Sigmoid colon (tissue), 7 donors: ENCODE results near the gene CCL11. TPM values are rescaled to one million over a fixed set of nuclear protein-coding genes. Genes with fewer than 3 reads are reported as not detected.
"Not testable (repeated sequence)": the region's sequence is repeated elsewhere in the genome, so short reads cannot be mapped to it uniquely, and the experiment has no call there.

Experiments used
- DNase-seq: peaks from one replicate; pipeline ENCODE4 v3.0.0-alpha.2; 2019
- H3K27ac ChIP-seq, 4 donors: fragments of 200-600 bp; sonication (generic); one replicate each; pipeline ENCODE4 v1.5.1; 2016 to 2019; ENCODE audit warnings: mild to moderate bottlenecking in 1 of 4
- H3K27me3 ChIP-seq, 3 donors: fragments of 200-600 bp; sonication (generic); one replicate each; pipeline ENCODE4 v1.5.1; 2019; ENCODE audit warnings: mild to moderate bottlenecking in 1 of 3
- H3K36me3 ChIP-seq, 4 donors: fragments of 200-600 bp; sonication (generic); one replicate each; pipeline ENCODE4 v1.5.1; 2016 to 2019
- H3K4me1 ChIP-seq, 4 donors: fragments of 200-600 bp; sonication (generic); one replicate each; pipeline ENCODE4 v1.5.1; 2017 to 2019
- H3K4me3 ChIP-seq, 4 donors: fragments of 200-600 bp; sonication (generic); one replicate each; pipeline ENCODE4 v1.5.1; 2017 to 2019; ENCODE audit warnings: mild to moderate bottlenecking in 2 of 4, moderate library complexity in 1 of 4
- H3K9me3 ChIP-seq, 4 donors: fragments of 200-600 bp in 3 of 4; sonication (generic) in 3 of 4; one replicate each; pipeline versions ENCODE4 v1.5.1 to v1.6.1; 2013 to 2019
- CTCF ChIP-seq, 4 experiments: fragments of 450-650 bp in 3 of 4; fragments of 200-600 bp in 1 of 4; IDR thresholded peaks; one replicate each; pipeline ENCODE4 v1.5.1; 2016 to 2019; ENCODE audit warnings: antibody characterized with exemption in 4 of 4, mild to moderate bottlenecking in 3 of 4, moderate library complexity in 2 of 4
- EP300 ChIP-seq, 4 donors: sonication (generic); formaldehyde crosslinking; IDR thresholded peaks; one replicate each; pipeline ENCODE4 v1.6.1; 2017; ENCODE audit warnings: antibody characterized with exemption in 4 of 4
- POLR2A ChIP-seq, 2 donors: fragments of 450-650 bp; IDR thresholded peaks; one replicate each; pipeline ENCODE4 v1.6.1; 2016; ENCODE audit warnings: antibody characterized with exemption in 2 of 2, mild to moderate bottlenecking in 2 of 2, moderate library complexity in 2 of 2
- POLR2AphosphoS5 ChIP-seq, 4 donors: sonication (generic); formaldehyde crosslinking; IDR thresholded peaks; one replicate each; pipeline ENCODE4 v1.6.1; 2017; ENCODE audit warnings: antibody characterized with exemption in 4 of 4
- WGBS, 2 donors: extraction: QIAGEN DNeasy Blood & Tissue Kit; methylation state at CpG; one replicate each; pipeline ENCODE4 v1.1.7; 2013; 5-methylcytosine and 5-hydroxymethylcytosine counted together
- intact Hi-C: fragments of 100-400 bp; cut with DNase I; formaldehyde crosslinking; loops from one replicate; pipeline ENCODE4 v1.15.1; 2023
- polyA plus RNA-seq, 3 donors: library from polyadenylated mRNA; stranded (reverse); fragments of 200-250 nt; gene quantifications; one replicate each; pipeline ENCODE4 v1.2.3, GENCODE V29; 2013
- total RNA-seq, 4 donors: library from RNA; depleted of rRNA; stranded (reverse); fragments of >200 nt; gene quantifications; one replicate each; pipeline ENCODE4 v1.1.0, GENCODE V29; 2016
- donor health status: healthy with polysubstance abuse.
- donor health status: Bipolar disorder and iron deficiency.
- donor health status: healthy.

The CCL11 gene
- total and polyA plus RNA-seq, 7 donors = 3.0 to 62.6 (median 24.6) TPM

GRCh38 chr17:34318474-34318873, 32.9 kb downstream of the CCL11 start:
- TF ChIP-seq POLR2A (IDR thresholded peaks at IDR 0.05) (no peak), CTCF (IDR thresholded peaks at IDR 0.05) (no peak), POLR2AphosphoS5 (IDR thresholded peaks at IDR 0.05) (no peak), EP300 (IDR thresholded peaks at IDR 0.05) (no peak)

GRCh38 chr17:34319039-34319483, 33.5 kb downstream of the CCL11 start, which contains the start of gene CCL8:
Gene CCL8 (plus strand): TSS chr17:34319435. CDS start chr17:34319502, 67 bp downstream.
- WGBS, 2 donors = 29 to 60% methylated on average over 2 of the region's 2 CpGs
- TF ChIP-seq CTCF (IDR thresholded peaks at IDR 0.05) (no peak), POLR2A (IDR thresholded peaks at IDR 0.05) (no peak), EP300 (IDR thresholded peaks at IDR 0.05) (no peak)
- intact Hi-C loops = no loop called here
- DNase-seq = no peak
- Histone ChIP-seq H3K36me3 (no peaks in the 10 kb centered on the region), H3K27ac (peak within 1 kb of the TSS in 2 of 4 donors; percentile 16 to 39), H3K27me3 (no peaks in the 10 kb centered on the region), H3K9me3 (no peaks in the 10 kb centered on the region), H3K4me3 (no peak within 1 kb of the TSS), H3K4me1 (peaks cover 0 to 4% (median 0%) of the 10 kb centered on the region in 4 donors)

More at GRCh38 chr17:34318474-34318873, 32.9 kb downstream of the CCL11 start:
- WGBS, 2 donors = 47 to 73% methylated on average over 3 of the region's 3 CpGs
- no peaks in the 10 kb centered on the region for H3K9me3 ChIP-seq
- H3K36me3 ChIP-seq = no peaks in the 10 kb centered on the region
- H3K27ac ChIP-seq = no peak overlapping the region
- DNase-seq = no peak
- no peaks in the 10 kb centered on the region for H3K27me3 ChIP-seq
- intact Hi-C loops = no loop called here
- H3K4me1 ChIP-seq = peaks cover 0 to 4% (median 2%) of the 10 kb centered on the region in 4 donors
- H3K4me3 ChIP-seq = no peak overlapping the region

GRCh38 chr17:34321964-34322363, 36.4 kb downstream of the CCL11 start:
- Histone ChIP-seq H3K36me3 (no peaks in the 10 kb centered on the region), H3K9me3 (peaks cover 0 to 4% (median 1%) of the 10 kb centered on the region in 4 donors), H3K27ac (peak overlapping the region in 1 of 4 donors; percentile 12), H3K4me1 (no peaks in the 10 kb centered on the region), H3K4me3 (no peak overlapping the region), H3K27me3 (no peaks in the 10 kb centered on the region)
- TF ChIP-seq EP300 (IDR thresholded peaks at IDR 0.05) (no peak), POLR2AphosphoS5 (IDR thresholded peaks at IDR 0.05) (peak in 2 of 4 donors; percentile 8 to 29)
- intact Hi-C loops = no loop called here
- no peak for DNase-seq

- H3K4me1 ChIP-seq, intact Hi-C loops, H3K4me3 ChIP-seq, DNase-seq, H3K9me3 ChIP-seq, H3K36me3 ChIP-seq, H3K27me3 ChIP-seq: not testable (repeated sequence)
- TF ChIP-seq POLR2AphosphoS5 (IDR thresholded peaks at IDR 0.05) = peak in 3 of 4 donors; percentile 52 to 77 (median 62)
- peak overlapping the region in 1 of 4 donors; percentile 21 for H3K27ac ChIP-seq
- 59 to 68% methylated on average over 4 of the region's 4 CpGs for whole genome bisulfite sequencing, 2 donors
These were observed 42.0 kb downstream of the CCL11 start for GRCh38 chr17:34327580-34327979.

GRCh38 chr17:34337701-34338100, 52.2 kb downstream of the CCL11 start:
- intact Hi-C loops = no loop called here
- TF ChIP-seq POLR2AphosphoS5 (IDR thresholded peaks at IDR 0.05) (no peak), EP300 (IDR thresholded peaks at IDR 0.05) (no peak), CTCF (IDR thresholded peaks at IDR 0.05) (no peak), POLR2A (IDR thresholded peaks at IDR 0.05) (no peak)
- Histone ChIP-seq H3K4me1 (no peaks in the 10 kb centered on the region), H3K27me3 (no peaks in the 10 kb centered on the region), H3K4me3 (no peak overlapping the region), H3K9me3 (peaks cover 0 to 1% (median 0%) of the 10 kb centered on the region in 4 donors), H3K36me3 (no peaks in the 10 kb centered on the region), H3K27ac (no peak overlapping the region)
- DNase-seq = no peak
- WGBS, 2 donors = 58 to 63% methylated on average over 1 of the region's 1 CpG

Other genes with a start within 250 kb of the CCL11 start
- gene CCL2, start 30.5 kb upstream of the CCL11 start, total RNA-seq = 100 to 1,000 TPM in 1 of 4 donors, 10 to 100 TPM in 3; 27.6 to 862 (median 38.6) TPM
- 10 to 100 TPM; 24.3 to 50.5 (median 37.6) TPM for gene CCL2, start 30.5 kb upstream of the CCL11 start, polyA plus RNA-seq
- gene CCL7, start 15.5 kb upstream of the CCL11 start, total RNA-seq = not detected
- under 1 TPM in 1 of 3 donors, not detected in 2; 0.13 TPM for gene CCL7, start 15.5 kb upstream of the CCL11 start, polyA plus RNA-seq
- 1 to 10 TPM in 1 of 4 donors, not detected in 3; 1.6 TPM for gene CCL8, start 33.7 kb downstream of the CCL11 start, total RNA-seq
- gene CCL8, start 33.7 kb downstream of the CCL11 start, polyA plus RNA-seq = 10 to 100 TPM in 1 of 3 donors, 1 to 10 TPM in 2; 2.5 to 12.5 (median 6.6) TPM
- gene CCL13, start 70.7 kb downstream of the CCL11 start, total RNA-seq = 1 to 10 TPM in 2 of 4 donors, not detected in 2; 1.7 to 2.1 TPM
- 10 to 100 TPM in 1 of 3 donors, 1 to 10 TPM in 2; 2.0 to 47.9 (median 9.6) TPM for gene CCL13, start 70.7 kb downstream of the CCL11 start, polyA plus RNA-seq
- gene CCL1, start 77.5 kb downstream of the CCL11 start, total RNA-seq = not detected
- not detected for gene CCL1, start 77.5 kb downstream of the CCL11 start, polyA plus RNA-seq